ENCODE results near the gene RAB4B. TPM values are rescaled to one million over a fixed set of nuclear protein-coding genes. Genes with fewer than 3 reads are reported as not detected.
"Not testable (repeated sequence)": the region's sequence is repeated elsewhere in the genome, so short reads cannot be mapped to it uniquely, and the experiment has no call there.

Gene RAB4B
- total RNA-seq, 1 experiment from 2014 or later, result 20.8 TPM

DNA sequence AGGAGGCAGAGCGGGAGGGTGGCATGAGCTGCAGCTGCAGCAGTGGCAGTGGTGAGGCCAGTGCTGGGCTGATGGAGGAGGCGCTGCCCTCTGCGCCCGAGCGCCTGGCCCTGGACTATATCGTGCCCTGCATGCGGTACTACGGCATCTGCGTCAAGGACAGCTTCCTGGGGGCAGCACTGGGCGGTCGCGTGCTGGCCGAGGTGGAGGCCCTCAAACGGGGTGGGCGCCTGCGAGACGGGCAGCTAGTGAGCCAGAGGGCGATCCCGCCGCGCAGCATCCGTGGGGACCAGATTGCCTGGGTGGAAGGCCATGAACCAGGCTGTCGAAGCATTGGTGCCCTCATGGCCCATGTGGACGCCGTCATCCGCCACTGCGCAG lies 22.9 kb downstream of the RAB4B start:
- DNase-seq (ENCODE audit: low spot score), result peak; percentile 14

DNA sequence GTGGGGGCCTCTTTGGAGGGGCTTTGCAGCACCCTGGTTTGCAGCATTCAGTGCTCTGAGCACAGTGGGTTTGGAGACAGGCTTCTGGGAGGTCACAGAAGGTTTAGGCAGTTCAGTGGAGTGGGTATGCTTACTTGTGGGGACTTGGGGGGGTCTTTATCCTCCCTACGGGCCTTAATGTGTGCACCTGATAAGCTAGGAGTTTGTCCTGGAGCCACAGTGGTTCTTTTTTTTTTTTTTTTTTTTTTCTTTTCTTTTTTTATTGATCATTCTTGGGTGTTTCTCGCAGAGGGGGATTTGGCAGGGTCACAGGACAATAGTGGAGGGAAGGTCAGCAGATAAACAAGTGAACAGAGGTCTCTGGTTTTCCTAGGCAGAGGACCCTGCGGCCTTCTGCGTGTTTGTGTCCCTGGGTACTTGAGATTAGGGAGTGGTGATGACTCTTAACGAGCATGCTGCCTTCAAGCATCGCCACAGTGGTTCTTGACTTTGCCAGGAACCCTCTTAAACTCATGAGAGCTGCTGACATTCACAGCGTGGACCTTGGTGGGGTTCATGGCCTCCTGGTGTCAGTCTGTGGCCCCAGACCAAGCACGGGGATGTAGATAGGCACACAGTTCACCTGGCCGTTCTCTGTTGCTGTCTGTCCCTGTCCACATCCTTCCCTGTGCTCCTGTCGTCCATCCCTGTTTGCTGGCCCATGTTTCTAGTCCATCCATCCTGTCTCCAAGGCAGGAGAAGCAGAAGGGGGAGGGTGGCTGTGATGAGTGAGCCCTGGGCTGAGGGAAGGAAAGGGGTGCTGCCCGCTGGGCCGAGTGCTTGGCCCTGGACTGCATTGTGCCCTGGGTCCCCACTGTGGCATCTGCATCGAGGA lies 23.6 kb downstream of the RAB4B start:
- DNase-seq (ENCODE audit: low spot score), result peak; percentile 21
- in situ Hi-C loops (cut with HindIII; ENCODE audit: low sequenced_read_pairs), result no loop called here

More for the DNA sequence above, 22.9 kb downstream of the RAB4B start:
- in situ Hi-C loops (cut with HindIII; ENCODE audit: low sequenced_read_pairs), result no loop called here

DNA sequence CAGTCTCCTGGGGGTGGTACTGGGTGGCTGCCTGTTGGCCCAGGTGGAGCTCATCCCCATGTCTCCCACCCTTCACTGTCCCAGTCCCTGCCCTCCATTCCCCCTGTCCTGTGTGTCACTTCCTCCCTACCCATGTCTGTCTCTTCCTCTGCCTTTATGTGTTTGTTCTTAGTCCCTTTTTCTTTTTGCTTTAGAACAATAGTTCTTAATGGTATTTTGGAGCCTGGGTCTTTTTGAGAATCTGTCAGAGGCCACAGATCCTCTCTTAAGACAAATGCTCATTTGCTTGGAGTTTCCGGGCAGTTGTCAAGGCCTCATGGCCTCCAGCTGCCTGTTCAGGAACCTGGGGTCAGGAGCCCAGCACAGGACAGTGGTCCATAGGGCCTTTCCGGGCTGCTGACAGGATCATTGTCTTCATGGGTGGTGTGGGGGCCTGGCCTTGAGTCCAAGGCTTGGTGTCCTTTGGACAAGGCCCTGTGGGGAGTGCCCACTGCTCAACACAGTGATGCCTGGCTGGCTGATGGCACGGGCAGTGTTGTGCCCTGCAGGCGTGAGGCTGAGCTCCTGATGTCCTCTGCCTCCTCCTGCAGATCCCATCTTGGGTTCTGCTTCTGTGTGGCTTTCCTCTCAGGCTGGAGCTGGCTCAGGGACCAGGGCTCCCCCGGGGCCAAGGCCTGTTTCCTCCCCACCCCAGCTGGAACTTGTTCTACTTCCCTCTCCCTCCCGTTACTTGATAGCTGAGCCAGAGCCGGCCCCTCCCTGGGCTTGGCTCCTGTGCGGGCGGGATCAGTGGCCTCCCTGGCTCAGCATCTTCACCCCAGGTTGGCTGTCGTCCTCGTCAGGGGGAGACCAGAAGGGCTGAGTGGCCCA lies 24.5 kb downstream of the RAB4B start:
- in situ Hi-C loops (cut with HindIII; ENCODE audit: low sequenced_read_pairs), result no loop called here

DNA sequence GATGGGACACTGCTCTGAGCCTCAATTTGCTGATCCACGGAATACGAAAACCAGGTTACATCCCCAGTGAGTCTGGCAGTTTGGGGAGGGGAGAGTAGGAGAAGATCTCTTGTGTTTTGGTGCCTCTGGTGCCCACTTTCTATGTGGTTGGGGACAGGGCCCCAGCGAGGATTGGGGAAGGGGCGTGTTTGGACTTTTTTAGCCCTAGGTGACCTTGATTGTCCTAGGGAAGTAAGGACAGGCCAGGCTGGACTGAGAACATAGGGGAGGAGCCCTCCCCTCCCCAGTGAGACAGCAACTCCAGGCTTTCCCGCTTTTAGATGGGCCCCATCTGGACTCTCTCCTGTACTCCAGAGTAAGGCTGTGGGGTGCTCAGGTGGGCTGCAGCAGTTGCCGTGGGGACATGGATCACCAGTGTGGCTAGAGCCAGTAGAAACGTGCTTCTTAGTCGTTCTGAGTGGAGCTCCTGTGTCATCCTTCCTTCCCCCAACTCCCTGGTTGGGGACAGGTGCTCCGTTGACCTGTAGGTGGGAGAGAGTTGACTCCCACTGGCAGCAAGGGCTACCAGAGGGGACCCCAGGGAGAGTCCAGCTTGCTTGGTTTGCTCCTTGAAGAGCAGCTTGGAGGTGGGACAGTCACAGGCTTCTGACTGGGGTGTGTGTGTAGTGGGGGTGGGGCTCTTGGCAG lies 25.3 kb downstream of the RAB4B start:
- no peak for DNase-seq (ENCODE audit: low spot score)
- in situ Hi-C loops (cut with HindIII; ENCODE audit: low sequenced_read_pairs), result no loop called here

More for the DNA sequence above, 24.5 kb downstream of the RAB4B start:
- DNase-seq (ENCODE audit: low spot score), result peak; percentile 75

DNA sequence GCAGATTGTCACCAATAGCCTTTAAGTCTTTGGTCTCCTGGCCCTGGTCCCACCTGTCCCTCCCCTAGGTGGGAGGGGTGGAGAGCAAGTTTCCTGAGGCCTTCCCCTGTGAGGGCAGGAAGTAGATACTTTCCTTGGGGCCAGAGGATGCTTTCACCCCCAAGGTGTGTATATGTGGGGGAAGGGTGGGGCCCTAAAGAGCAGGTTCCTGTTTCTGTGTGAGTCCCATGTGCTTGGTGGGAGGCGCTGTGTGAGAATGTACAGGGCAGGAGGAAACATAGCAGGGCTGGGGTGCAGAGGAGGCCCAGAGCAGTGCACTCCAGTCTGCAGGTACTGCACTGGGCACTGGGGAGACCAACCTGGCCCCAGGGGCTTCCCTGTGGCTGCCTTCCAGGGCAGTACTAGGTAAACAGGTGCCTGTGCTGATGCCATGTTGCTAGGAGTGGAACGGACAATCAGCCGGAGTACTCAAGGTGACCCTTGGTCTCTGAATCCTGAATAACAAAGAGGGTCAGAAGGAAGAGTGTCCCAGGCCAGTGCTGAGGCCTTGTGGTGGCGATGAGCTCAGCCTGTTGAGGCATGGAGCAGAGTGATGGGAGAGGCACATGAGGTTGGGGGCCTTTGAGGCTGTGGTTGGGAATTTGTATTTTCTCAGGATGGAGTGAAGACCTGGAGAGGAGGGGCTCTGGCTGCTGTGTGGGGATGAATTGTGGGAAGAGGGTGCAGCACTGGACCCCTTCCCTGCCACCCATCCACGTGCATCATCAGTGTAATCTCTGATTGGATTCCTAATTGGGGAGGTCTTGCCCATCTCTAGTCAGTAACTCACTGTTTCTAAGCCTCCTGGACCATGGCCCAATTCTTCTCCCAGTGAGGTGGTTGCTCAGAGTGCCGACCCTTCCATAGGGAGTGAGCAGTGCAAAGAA lies 26.1 kb downstream of the RAB4B start:
- peak; percentile 37 for DNase-seq (ENCODE audit: low spot score)
- in situ Hi-C loops (cut with HindIII; ENCODE audit: low sequenced_read_pairs), result no loop called here

DNA sequence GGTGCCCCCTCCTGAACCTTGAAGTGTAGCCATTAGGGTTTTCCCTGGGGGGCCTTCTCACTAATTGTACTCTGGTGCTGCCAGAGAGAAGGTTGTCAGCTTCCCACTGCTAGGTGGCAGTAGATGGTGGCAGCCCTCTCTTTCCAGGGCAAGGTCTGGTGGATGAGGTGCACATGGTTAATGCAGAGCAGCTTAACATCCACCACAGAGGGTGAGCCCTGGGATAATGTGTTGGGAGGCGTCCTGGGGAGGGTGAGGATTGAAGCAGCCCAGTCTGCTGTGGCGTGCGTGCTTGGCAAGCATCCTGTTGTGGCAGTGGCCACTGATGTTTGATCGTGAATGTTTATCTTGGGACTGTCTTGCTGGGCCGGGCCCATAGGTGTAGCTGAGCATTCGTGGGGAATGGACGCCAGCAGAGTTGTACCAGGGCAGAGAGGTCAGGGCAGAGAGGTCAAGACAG lies 26.8 kb downstream of the RAB4B start:
- in situ Hi-C loops (cut with HindIII; ENCODE audit: low sequenced_read_pairs), result no loop called here
- peak; percentile 59 for DNase-seq (ENCODE audit: low spot score)

DNA sequence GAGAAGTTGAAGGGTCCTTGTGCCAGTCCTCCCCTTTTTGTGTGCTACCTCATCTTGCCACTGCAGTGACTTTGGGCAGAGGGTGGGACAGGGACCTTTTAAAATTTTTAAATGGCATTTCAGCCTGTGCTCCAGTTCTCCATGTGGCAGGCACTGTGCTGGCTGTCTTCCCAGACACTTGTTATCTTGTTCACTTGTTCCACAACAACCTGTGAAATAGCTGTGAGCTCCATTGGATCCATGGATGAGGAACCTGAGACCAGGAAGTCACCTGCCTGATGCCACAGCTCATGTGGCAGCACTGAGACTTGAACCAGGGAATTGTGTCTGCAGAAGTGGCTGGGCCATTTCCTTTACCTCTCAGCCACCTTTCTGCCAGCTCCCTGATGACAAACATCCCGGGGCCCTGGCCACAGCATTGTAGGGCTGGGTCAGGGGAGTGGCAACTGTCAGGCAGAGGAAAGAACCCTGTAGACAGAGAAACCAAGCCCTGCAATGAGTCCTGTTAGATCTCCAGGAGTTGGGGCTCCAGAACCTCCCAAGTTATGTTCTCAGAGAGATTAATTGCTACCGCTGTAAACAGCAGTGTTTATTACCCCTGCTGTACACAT lies 27.3 kb downstream of the RAB4B start:
- in situ Hi-C loops (cut with HindIII; ENCODE audit: low sequenced_read_pairs), result no loop called here
- peak; percentile 51 for DNase-seq (ENCODE audit: low spot score)

DNA sequence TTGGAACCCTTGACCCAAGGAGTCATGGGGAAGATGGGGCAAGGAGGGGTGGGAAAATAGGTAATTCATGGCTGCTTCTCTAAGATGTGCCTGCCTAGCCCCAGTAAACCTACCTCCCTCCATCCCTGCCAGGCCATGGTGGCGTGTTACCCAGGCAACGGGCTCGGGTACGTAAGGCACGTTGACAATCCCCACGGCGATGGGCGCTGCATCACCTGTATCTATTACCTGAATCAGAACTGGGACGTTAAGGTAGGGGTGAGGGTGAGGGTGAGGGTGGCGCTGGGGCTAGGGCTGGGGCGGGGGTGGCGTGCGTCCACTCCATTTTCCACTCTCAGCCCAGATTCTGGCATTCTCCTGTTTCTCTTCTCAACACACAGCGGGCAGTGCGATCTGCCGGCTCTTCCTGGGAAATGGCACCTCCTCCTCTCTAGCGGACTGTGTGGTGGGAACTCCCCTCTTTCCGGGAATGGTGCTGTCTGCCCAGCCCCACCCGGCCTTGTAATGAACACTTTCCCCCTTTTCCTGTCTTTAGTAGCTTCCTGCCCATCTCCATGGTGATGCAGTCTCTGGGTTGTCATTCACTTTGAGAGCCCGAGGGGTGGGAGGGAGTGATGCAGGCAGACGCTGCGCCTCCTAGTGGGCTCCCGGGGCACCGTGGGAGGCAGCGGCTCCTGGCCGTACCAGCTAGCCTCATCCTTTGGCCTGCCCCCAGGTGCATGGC lies 28.5 kb downstream of the RAB4B start:
- DNase-seq (ENCODE audit: low spot score), result peak; percentile 98
- in situ Hi-C loops (cut with HindIII; ENCODE audit: low sequenced_read_pairs), result no loop called here

DNA sequence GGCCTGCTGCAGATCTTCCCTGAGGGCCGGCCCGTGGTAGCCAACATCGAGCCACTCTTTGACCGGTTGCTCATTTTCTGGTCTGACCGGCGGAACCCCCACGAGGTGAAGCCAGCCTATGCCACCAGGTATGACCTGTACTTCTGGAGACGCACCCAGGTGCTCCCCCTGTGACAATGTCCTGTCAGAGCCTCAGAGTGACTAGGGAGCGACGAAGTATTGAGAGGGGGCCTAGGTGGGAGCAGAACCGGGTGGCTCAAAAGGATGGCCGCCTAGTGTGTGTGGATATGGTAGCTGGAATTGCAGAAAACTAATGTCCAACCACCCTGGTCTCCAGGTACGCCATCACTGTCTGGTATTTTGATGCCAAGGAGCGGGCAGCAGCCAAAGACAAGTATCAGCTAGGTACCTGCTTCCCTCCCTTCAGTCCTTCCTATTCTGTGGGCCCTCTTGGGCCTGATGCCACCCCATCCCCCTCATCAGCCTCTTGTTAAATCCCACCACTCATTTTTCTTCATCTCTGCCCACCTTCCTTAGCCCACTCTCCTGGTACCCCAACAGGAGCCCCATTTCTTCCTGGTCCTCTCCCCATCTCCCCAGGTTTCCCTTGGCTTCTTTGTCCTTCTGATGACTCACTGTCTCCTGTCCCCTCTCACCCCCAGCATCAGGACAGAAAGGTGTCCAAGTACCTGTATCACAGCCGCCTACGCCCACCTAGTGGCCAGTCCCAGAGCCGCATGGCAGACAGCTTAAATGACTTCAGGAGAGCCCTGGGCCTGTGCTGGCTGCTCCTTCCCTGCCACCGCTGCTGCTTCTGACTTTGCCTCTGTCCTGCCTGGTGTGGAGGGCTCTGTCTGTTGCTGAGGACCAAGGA lies 29.3 kb downstream of the RAB4B start:
- in situ Hi-C loops (cut with HindIII; ENCODE audit: low sequenced_read_pairs), result no loop called here
- DNase-seq (ENCODE audit: low spot score), result peak; percentile 43

DNA sequence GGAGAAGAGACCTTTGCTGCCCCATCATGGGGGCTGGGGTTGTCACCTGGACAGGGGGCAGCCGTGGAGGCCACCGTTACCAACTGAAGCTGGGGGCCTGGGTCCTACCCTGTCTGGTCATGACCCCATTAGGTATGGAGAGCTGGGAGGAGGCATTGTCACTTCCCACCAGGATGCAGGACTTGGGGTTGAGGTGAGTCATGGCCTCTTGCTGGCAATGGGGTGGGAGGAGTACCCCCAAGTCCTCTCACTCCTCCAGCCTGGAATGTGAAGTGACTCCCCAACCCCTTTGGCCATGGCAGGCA lies 29.9 kb downstream of the RAB4B start:
- in situ Hi-C loops (cut with HindIII; ENCODE audit: low sequenced_read_pairs), result no loop called here
- DNase-seq (ENCODE audit: low spot score), result no peak

DNA sequence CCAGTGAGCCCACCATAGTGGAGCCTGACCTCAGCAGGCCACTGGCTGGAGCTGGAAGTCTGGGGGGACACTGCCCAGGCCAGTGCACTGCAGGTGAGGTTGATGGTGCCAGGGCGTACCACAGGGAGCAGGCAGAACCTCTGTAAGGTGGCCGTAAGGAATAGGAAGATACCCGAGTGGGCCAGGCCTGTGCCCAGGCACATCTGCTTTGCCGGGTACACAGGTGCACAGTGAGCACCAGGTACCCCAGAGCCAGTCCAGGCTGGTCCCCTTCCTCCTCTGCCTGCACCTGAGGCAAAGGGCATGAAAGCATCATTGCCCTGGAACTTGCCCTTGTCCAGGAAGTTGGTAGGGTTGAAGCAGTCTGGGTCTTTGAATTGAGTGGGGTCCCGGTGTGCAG lies 30.4 kb downstream of the RAB4B start:
- DNase-seq (ENCODE audit: low spot score), result no peak
- in situ Hi-C loops (cut with HindIII; ENCODE audit: low sequenced_read_pairs), result no loop called here

DNA sequence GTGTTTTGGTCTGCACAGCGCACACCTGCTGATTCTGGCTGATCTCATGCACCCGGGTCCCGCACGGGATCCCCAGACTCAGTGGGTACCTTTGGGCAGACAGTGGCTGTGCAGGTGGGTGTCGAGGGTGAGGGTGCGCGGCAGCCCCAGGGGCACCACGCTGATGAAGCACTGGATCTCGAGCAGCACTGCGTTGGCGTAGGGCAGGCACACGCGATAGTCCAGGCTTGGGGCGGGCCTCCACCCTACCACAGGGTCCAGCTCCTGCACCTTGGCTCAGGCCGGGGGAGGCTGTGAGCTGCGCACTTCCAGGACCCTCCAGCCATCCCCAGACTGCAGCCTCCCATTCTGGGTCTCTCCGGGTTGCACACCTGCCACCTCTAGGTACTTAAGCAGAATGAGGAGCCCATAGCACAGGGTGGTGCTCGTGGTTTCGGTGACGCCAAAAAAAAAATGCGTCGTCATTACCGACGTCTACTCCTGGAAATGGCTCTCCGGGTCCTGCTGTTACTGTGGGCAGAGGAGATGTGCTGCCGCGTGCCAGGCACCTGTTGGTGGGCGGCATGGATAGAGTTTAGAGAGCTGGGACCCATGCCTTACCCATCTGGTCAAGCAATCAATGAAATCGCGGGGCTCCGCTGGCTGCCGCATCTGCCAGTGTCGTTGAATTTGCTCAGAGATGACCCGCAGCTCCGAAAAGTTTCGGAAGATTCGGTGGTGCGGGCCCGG lies 31.5 kb downstream of the RAB4B start:
- peak; percentile 14 for DNase-seq (ENCODE audit: low spot score)
- in situ Hi-C loops (cut with HindIII; ENCODE audit: low sequenced_read_pairs), result no loop called here

DNA sequence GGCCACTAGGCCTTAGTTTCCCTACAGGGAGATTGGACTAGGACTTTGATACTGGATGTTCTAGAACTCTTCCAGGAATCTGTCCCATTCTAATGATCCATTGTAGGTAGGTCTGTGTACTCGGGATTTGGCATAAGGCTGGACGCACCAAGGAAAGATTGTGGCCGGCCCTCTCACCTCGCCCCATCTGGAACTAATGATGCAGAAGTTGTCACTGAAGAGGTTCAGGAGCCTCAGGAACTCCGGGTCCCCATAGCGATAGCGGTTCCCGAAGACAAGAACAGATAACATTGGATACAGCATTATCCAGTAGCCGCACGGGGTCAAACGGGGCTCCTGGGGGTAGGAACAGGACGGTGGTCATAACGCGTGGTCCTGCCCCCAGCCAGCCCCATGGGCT lies 32.1 kb downstream of the RAB4B start:
- peak; percentile 13 for DNase-seq (ENCODE audit: low spot score)
- in situ Hi-C loops (cut with HindIII; ENCODE audit: low sequenced_read_pairs), result no loop called here

DNA sequence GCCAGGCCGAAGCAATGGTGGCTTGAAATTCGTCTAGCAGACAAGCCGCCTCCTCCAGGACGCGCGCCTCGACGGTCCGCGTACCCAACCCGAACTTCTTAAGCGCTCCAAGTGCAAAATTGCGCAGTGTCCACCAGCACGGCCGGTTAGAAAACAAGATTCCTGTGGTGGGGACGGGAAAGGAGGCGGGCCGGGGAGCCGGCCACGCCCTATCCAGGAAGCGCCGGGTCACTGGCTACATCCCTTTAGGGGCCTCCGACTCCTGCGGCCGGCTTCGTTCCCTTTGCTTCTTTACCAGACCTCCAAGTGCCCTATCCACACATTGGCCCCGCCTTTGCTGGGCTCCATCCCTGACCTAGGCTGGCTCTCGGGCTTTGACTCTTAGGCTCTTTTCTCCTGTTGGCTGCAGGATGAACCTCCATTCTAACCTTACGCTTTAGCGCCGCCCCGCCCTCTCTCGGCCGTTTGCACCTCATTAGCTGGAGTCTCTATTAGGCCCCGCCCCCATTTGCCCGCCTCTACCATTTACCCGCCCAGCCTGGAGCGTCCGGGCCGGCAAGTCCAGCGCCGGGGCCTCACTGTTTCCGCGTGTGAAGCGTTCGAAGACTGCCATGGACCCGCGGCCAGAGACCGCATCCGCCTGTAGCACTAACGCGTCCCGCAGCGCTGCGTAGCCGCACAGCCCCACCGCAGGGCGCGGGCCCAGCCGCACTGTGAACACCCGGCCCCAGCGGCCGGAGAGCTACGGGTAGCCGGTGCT lies 32.8 kb downstream of the RAB4B start:
- peak; percentile 84 for DNase-seq (ENCODE audit: low spot score)
- in situ Hi-C loops (cut with HindIII; ENCODE audit: low sequenced_read_pairs), result not testable (repeated sequence)

DNA sequence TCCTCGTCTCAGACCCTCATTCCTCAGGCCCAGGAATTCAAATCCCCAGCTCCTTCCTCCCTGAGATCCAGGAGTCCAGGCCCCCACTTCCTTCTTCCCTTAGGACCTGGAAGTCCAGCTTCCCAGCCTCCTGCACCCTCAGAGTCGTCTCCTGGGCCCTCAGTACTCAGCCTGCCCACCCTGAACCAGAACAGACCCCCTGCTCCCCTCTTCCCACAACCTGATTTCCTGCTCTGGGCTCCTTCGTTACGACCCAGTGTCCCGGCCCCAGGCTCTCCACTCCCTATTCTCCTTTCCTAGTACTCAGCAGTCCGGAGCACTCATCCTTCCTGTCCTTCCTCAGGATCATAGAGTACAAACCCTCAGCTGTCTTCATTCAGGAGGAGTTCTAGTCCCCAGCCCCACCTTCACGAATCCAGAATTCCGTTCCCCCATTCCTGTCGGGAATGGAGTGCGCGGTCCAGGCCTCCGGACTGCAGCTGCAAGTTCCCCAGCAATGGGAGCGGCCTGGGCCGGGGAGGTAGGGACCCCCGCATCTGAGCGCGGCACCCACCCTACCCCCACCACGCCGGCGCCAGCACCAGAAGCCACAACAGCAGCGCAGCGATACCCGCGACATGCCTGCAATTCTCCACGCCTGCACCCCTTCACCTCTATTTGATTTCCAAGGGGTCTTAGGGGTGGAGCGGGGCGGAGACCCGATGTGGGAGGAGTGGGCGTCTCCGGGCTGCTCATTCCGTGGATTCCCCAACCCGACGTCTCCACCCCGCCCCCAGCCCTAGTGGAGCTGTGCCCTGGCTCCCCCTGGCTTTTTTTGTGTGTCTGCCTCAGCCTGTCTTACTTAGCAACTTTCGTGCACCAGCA lies 33.7 kb downstream of the RAB4B start:
- DNase-seq (ENCODE audit: low spot score), result peak; percentile 15
- in situ Hi-C loops (cut with HindIII; ENCODE audit: low sequenced_read_pairs), result no loop called here
